Panc1 (cell line): Measurements from ENCODE around the gene NUP54. TPM values are rescaled to one million over a fixed set of nuclear protein-coding genes. Genes with fewer than 3 reads are reported as not detected.

Source experiments
- ATAC-seq: fragments of 200-7000 bp; cut with Tn5 transposase; 2 replicates; pipeline ENCODE4 v1.9.1; 2020; ENCODE audit warnings: mild to moderate bottlenecking, moderate library complexity
- BruUV-seq: library from RNA; stranded (reverse); fragments of 400-500 nt; replicated peaks from 2 replicates; lab custom pipeline; 2021; lab: Mats Ljungman, UMichigan
- CTCF ChIA-PET: fragments of 300-600 bp; sonication (Branson Sonifier 250); formaldehyde crosslinking; loops from one replicate; lab custom pipeline; 2022; ENCODE audit warnings: antibody characterized with exemption; lab: Charles Lee
- POLR2A ChIA-PET: fragments of 300-600 bp; sonication (Branson Sonifier 250); formaldehyde crosslinking; loops from one replicate; lab custom pipeline; 2022; ENCODE audit warnings: antibody characterized with exemption; lab: Charles Lee
- DNase-seq: peaks from one replicate; pipeline ENCODE4 v3.0.0-alpha.2; 2010; ENCODE audit warnings: low read depth, low spot score
- H3K27ac ChIP-seq: 2 replicates; pipeline ENCODE4 v1.5.1; 2011; ENCODE audit warnings: mild to moderate bottlenecking, low read length, inconsistent platforms
- H3K27me3 ChIP-seq: fragments of 200-500 bp; sonication (Bioruptor generic); 2 replicates; pipeline ENCODE4 v1.6.0; 2014; ENCODE audit warnings: low read length, inconsistent platforms; ENCODE audit not compliant: control insufficient read depth, insufficient read depth
- H3K36me3 ChIP-seq: fragments of 200-500 bp; sonication (Bioruptor generic); 2 replicates; pipeline ENCODE4 v1.5.1; 2014; ENCODE audit warnings: inconsistent platforms, mild to moderate bottlenecking, low read length, moderate library complexity; ENCODE audit not compliant: control insufficient read depth, insufficient read depth
- H3K4me1 ChIP-seq: 2 replicates; pipeline ENCODE4 v1.5.1; 2011; ENCODE audit warnings: inconsistent platforms, mild to moderate bottlenecking, low read length, moderate library complexity; ENCODE audit not compliant: control insufficient read depth, insufficient read depth
- H3K4me3 ChIP-seq, 2 experiments: 2 replicates each; pipeline ENCODE4 v1.5.1; 2011 to 2012; ENCODE audit warnings: low read depth in 2 of 2, low read length in 2 of 2, mild to moderate bottlenecking in 2 of 2, inconsistent platforms in 1 of 2, moderate library complexity in 1 of 2
- H3K9me3 ChIP-seq: fragments of 200-500 bp; sonication (Bioruptor generic); 2 replicates; pipeline ENCODE4 v1.5.1; 2014; ENCODE audit warnings: low read depth, mild to moderate bottlenecking, inconsistent platforms, low read length, moderate library complexity; ENCODE audit not compliant: control insufficient read depth, insufficient read depth
- CTCF ChIP-seq: fragments of 450-650 bp; IDR thresholded peaks from 2 replicates; pipeline ENCODE4 v1.5.1; 2017; ENCODE audit warnings: mild to moderate bottlenecking
- POLR2AphosphoS5 ChIP-seq: IDR thresholded peaks from 2 replicates; pipeline ENCODE4 v1.6.1; 2012; ENCODE audit warnings: mild to moderate bottlenecking, low read depth, low read length, moderate library complexity
- REST ChIP-seq, 2 experiments: IDR thresholded peaks; 2 replicates each; pipeline ENCODE4 v1.6.1; 2011 to 2012; ENCODE audit warnings: low read depth in 2 of 2, control low read depth in 1 of 2, low read length in 1 of 2, mild to moderate bottlenecking in 1 of 2, moderate library complexity in 1 of 2; ENCODE audit not compliant: insufficient read depth in 1 of 2
- SIN3A ChIP-seq: IDR thresholded peaks from 2 replicates; pipeline ENCODE4 v1.6.1; 2012; ENCODE audit warnings: low read depth, mild to moderate bottlenecking, low read length, moderate library complexity, borderline replicate concordance; ENCODE audit not compliant: insufficient read depth
- TCF7L2 ChIP-seq: IDR thresholded peaks from 2 replicates; pipeline ENCODE4 v1.6.1; 2011; ENCODE audit warnings: mild to moderate bottlenecking, low read depth, low read length, inconsistent platforms
- in situ Hi-C: cut with HindIII; loops from 2 replicates; pipeline ENCODE4 v1.10.0; 2016; ENCODE audit warnings: low sequenced_read_pairs, low pct_unique_long_range_greater_than_20kb
- intact Hi-C: fragments of 100-400 bp; cut with micrococcal nuclease; formaldehyde crosslinking; loops from one replicate; pipeline ENCODE4 v1.10.0; 2022; ENCODE audit not compliant: unreplicated experiment
- total RNA-seq: library from RNA; stranded (reverse); gene quantifications from one replicate; pipeline ENCODE4 v1.2.1, GENCODE V29; 2021; ENCODE audit not compliant: unreplicated experiment

The NUP54 gene
- total RNA-seq, 1 experiment from 2014 or later = 32.1 TPM

- CTCF ChIA-PET = no interaction called here
These were observed 27.1 kb upstream of the NUP54 start for GRCh38 chr4:76175336-76175735.

GRCh38 chr4:76174216-76174615, 26.0 kb upstream of the NUP54 start:
- CTCF ChIA-PET = no interaction called here
- no peaks in the 10 kb centered on the region; the same call in 1 of the 2 replicates for H3K36me3 ChIP-seq
- DNase-seq (no peak), ATAC-seq (no peak)
- H3K27ac ChIP-seq = no peak overlapping the region
- no peaks in the 10 kb centered on the region for H3K4me1 ChIP-seq
- TF ChIP-seq TCF7L2 = no peak
- TF ChIP-seq SIN3A = no peak
- no peak for TF ChIP-seq REST (IDR thresholded peaks at IDR 0.05; ENCODE audit: insufficient read depth in 1 of 2, low read depth in 2 of 2, low read length in 1 of 2)
- TF ChIP-seq POLR2AphosphoS5 = no peak
- no peak for TF ChIP-seq CTCF
- POLR2A ChIA-PET = no interaction called here
- no peak overlapping the region for H3K4me3 ChIP-seq
- intact Hi-C loops = no loop called here
- no TSS peak for BruUV-seq
- no peaks in the 10 kb centered on the region for H3K27me3 ChIP-seq
- in situ Hi-C loops = no loop called here
- no peaks in the 10 kb centered on the region for H3K9me3 ChIP-seq

More at GRCh38 chr4:76175336-76175735, 27.1 kb upstream of the NUP54 start:
- in situ Hi-C loops (no loop called here), intact Hi-C loops (no loop called here)
- H3K27me3 ChIP-seq = no peaks in the 10 kb centered on the region
- DNase-seq = no peak
- no TSS peak for BruUV-seq
- POLR2A ChIA-PET = no interaction called here
- ATAC-seq = no peak
- peaks cover 4% of the 10 kb centered on the region; the same call in 1 of the 2 replicates for H3K36me3 ChIP-seq
- H3K27ac ChIP-seq = no peak overlapping the region
- no peak for TF ChIP-seq SIN3A
- TF ChIP-seq TCF7L2 = no peak
- no peak for TF ChIP-seq CTCF
- TF ChIP-seq REST (IDR thresholded peaks at IDR 0.05; ENCODE audit: insufficient read depth in 1 of 2, low read depth in 2 of 2, low read length in 1 of 2) = no peak
- TF ChIP-seq POLR2AphosphoS5 = no peak
- H3K4me1 ChIP-seq = no peaks in the 10 kb centered on the region
- no peak overlapping the region for H3K4me3 ChIP-seq
- no peaks in the 10 kb centered on the region for H3K9me3 ChIP-seq
